ENCODE measurements around the gene ZBED6.

- TF ChIP-seq EZH2 (IDR thresholded peaks at IDR 0.05; ENCODE audit: borderline replicate concordance) (no peak), CTCF (IDR thresholded peaks at IDR 0.05; ENCODE audit: poor library complexity) (no peak), EZH2phosphoT487 (IDR thresholded peaks at IDR 0.05; ENCODE audit: low read depth, severe bottlenecking, unreplicated experiment) (no peak)
Observed at GRCh38 chr1:203842559-203842876, 47.1 kb downstream of the ZBED6 start.
